Islet of Langerhans (tissue), 1 donor: ENCODE results near the gene ARHGAP22.

Source experiments
- FAIRE-seq: peaks from one replicate; lab custom pipeline; 2011; peaks lifted over from hg19 to GRCh38; lab: Jason Lieb, UNC

ARHGAP22 gene

DNA sequence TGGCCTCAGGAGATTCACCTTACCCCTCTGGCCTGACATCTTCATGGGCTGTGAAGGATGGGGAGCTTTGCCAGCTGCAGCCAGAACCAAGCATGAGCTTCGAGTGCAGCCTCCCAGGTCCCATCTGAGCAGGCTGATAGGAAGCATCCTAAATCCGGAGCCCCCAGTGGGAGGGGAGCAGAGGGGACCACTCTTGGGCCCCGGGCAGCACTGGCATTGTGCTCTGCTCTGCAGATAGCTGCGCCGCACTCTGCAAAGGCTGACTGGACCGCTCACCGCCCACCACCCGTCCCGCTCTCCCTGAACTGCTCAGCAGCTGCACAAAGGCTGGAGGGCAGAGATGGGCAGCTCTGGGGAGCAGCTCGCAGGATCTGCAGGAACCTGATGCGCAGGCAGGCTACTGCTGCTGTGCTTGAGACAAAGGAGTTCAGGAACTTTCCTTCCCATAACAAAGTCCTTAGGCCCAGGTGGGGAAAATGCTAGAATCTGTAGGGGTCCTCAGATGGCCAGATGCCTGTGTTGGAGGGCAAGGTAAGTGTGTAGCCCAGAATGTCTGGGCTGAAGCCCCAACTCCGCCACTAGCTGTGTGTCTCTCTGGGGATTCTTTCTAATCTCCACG is 51.8 kb downstream of the ARHGAP22 start:
- FAIRE-seq = no peak

DNA sequence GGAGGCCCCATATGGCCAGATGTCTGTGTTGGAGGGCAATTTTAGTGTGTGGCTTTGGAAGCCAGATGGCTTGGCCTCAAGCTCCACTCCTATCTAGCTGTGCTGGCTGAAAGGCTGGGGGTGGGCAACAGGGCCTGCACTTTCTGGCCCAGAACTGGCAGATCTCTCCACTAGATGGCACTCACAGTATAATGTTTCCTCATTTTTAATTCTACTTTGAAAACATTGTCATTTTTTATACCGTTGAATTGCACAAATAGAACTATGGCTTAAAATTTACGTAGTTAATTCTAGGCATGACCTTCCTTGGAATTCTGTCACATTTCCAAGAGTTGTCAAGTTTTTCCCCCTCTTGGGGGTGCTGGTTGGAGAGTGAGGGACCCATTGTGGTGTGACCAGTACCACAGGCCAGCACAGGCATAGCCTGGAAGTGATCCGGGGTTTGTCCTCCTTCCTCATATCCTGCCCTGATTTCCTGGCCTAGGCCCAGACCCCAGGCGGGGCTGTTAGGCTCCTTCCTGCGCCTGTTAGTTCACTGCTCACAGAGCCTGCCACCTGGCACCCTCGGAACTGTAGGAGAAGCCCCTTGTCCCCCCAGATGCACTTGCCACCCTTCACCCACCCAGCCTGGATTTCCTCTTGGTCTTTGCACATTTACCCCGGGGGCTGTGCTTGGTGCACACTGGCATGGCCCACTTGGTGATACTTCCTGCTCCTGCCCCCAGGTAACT is 52.8 kb downstream of the ARHGAP22 start:
- peak; percentile 38 for FAIRE-seq

DNA sequence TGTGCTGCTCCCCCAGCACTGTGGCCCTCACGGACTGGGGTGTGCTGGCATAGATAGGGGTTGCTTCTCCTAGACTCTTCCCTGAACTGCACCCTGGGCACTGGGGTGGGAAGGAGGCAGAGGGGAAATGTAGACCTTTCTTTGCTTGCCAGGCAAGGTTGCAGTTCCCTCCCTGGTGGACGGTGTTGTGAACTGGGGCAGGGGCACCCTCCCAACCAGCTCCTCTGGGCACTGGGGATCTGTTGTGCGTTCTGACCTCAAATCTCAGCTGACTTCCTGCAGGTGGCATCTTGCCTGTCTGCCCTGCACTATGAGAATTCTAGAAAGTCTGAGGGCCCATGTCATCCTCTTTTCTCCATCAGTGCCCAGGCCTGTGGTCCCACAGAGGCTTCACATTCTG is 53.9 kb downstream of the ARHGAP22 start:
- no peak for FAIRE-seq

DNA sequence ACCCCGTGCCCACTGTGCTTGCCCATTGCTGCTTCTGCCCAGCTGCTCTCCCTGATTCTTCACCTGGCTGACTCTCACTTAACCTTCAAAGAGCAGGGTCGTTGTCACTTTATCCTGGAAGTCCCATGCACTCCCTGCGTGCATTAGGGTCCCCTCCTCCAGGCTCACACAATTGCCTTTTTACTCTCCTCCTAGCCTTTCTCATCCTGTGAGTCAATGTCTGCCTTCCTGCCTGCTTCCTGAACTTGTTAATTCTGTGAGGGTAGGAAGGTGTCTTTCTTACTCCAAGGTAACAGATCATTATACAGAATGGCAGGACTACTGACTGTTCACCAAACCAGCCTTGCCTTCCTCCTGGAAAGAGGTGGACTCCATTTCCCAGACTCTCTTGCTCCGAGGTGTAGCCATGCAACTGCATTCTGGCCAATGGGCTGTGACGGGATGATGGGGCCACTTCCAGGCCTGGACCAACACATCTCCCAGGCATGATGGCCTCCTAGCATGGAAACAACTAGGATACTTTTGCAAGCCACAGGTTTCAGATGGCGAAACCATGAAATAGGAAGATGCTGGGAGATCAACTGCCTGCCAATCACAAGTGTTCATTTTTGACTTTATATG is 54.7 kb downstream of the ARHGAP22 start:
- FAIRE-seq = no peak

DNA sequence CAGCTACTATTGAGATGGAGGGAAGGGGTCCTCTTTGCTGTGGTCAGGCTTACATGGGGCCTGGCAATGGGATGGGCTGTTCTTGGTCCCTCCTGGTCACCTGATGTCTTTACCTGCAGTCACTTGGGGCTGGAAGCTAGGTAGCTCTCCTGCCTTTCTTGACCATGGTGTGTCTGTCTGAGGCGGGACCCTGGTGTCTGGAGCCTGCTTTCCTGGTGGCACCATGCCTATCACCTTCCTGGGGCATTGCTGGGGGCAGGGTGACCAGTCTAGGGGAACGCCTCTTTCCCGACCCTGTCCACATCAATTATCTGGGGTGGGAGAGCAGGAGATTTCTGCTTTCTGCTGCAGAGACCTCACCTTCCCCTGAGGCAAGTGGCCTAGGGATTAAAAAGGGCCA is 55.6 kb downstream of the ARHGAP22 start:
- no peak for FAIRE-seq

DNA sequence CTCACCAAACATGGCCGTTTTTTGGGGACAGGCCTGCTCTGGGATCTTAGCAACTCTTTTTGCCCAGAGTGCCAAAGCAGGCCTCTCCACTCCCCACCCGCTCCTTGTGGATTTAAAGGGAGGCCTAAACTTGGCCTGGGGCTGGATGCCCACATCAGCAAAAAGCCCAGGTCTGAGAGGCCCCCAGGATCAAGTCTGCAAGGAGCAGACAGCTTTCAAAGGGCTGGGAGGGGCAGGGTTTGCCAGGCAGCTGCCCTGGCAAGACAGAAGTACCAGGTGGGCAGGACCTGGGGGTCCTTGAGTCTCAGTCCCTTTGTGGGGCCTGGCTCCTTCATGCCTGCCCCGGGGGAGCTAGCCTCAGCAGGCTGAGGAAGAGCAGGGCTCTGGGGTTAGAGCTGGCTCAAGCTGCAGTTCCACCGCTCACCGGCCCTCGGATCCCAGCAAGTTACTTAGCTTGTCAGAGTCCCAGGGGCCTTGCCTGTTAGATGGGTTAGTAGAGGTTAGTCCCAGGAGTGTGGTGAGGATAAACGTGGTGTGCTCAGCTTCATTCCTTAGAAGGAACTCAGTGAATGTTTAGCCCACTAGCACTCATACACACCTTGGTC is 56.2 kb downstream of the ARHGAP22 start:
- FAIRE-seq = no peak

DNA sequence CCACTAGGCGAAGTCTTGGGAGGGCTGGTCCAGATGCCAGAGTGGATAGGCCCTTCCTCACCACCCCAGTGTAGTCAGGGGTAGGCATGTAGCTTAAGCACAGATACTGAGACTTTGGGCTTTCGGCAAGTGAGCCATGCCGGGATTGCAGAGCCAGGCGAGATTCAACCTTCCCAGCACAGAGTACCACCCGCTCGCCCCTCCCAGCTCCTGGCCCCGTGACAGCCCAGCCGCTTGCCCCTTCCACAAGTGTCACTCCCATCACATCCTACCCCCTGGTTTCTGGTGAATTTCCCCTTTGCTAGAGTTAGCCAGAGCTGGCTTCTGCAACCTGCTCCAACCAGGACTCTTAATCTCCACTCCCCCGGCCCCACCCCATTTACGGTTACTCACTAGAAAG is 56.9 kb downstream of the ARHGAP22 start:
- FAIRE-seq = no peak

DNA sequence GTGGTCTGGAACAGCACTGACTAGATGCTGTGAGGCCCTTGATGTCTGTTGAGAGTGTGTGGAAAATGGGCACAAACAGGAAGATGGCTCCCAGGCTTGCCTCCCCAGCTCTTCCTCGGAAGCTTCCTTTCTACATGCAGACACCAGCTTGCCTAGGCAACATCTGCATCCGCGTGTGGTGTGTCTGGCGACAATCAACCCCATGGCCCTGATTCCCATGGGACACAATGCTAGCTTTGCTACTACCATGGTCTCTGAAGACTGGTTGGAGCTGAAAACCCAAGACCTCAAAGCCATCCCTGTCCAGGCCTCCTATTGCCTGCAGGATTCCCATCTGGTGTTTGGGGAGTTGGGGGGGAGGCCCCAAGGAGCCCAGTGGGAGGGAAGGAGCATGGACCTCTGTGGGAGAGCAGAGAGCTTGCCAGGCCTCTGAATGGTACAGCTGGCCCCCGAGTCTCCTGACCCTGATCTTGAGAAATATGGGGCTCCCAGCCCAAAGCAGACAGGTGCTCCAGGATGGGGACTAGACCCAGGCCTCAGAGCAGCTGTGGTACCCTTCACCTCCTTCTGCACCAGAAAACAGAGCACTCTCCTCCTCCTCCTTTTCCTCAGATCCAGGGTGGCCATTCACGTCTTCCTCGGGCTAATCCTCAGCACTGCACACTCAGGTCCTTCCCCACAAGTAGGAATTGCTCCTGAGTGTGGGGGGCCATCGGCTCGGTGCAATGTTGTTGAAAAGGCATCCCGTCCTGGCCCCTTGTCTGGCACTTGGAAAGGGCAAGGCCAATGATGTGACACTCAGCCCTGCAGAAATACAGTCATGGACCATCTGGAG is 57.6 kb downstream of the ARHGAP22 start:
- no peak for FAIRE-seq

DNA sequence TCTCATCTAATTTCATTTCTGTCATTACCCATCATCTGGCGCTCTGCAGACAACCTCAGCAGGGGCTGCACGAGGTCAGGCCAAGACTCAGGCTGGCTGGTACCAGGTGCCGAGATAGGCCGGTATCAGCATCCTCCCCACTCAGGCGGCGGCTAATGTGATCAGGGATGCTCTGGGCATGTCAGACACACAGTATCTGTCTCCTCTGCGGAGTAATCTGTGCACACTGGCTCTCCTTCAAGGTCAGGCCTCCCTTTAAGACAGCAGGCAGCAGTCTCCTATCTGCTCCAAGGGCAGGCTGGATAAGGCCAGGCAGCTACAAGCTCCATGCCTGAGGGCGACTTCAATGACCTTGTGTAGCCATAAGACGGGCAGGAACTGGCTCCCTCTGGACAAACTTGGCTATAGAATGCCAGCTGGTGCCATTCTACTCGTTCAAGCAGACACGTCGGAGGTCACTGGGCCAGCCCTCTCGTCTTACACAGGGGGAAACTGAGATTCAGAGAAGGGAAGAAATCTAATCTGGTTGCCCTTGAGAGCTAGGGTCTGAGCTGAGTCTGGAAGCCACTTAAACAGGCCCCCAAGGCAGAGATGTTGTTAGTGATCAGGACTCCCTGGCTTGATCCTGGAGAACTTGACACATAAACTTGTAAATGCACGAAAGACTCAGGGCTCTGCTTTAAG is 59.3 kb downstream of the ARHGAP22 start:
- no peak for FAIRE-seq

DNA sequence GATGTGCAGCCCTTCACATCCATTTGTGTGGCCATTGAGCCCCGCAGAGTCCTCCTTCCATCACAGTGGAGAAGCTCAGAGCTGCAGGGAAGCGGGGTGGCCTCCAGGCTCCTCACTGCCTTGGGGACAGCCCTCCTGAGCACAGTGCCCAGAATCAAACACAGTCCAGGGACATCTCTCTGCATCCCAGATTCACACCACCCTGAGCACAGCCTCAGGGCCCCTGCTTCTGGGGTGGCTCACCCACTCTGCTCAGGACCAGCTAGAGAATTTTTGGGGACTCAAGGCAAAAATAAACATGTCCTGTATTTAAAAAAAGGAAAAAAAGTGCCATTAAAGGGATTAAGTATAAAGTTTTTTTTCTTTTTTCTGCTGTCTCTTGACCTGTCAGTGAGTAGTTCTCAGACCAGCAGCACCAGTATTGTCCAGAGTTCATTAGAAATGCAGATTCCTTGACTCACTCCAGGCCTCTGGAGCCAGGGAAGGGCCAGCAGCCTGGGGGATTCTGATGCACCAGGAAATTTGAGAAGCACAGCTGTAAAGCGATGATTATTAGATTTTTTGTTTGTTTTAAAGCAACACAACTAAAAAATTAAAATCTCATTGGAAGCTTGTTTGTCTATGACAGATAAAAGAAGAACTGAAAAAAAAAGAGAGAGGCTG is 61.6 kb downstream of the ARHGAP22 start:
- FAIRE-seq = no peak

DNA sequence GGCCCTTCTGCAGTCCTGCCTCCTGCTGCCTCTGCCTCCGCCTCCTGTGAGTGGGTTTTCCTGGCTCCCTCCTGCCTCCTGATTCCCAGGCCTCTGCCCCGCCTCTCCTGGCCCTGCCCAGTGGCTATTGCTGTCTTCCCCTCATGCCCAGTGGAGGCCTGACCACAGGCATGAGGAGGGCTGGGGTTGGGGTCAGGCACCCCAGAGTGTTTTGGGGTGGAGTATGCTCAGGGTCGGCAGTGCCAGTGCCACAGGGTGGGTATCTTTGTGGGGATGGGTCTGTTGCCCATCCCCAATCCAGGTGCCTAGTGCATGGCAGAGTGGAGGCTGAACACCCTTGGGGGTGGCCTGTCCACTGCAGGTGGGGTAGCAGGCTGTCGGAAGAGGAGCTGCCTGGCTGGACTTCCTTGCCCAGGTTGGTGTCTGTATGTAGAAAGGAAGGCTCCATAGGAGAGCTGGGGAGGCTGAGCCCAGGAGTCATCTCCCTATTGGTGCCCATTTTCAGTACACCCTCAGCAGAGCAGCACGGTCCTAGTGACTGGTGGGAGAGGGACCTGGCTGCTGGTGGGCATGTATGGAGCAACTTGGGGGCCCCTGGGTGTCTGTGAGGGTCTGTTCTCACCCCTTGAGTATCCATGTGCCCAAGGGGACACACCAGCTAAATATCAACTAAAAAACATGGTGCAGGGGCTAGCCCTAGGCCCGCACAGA is 62.2 kb downstream of the ARHGAP22 start:
- FAIRE-seq = no peak

DNA sequence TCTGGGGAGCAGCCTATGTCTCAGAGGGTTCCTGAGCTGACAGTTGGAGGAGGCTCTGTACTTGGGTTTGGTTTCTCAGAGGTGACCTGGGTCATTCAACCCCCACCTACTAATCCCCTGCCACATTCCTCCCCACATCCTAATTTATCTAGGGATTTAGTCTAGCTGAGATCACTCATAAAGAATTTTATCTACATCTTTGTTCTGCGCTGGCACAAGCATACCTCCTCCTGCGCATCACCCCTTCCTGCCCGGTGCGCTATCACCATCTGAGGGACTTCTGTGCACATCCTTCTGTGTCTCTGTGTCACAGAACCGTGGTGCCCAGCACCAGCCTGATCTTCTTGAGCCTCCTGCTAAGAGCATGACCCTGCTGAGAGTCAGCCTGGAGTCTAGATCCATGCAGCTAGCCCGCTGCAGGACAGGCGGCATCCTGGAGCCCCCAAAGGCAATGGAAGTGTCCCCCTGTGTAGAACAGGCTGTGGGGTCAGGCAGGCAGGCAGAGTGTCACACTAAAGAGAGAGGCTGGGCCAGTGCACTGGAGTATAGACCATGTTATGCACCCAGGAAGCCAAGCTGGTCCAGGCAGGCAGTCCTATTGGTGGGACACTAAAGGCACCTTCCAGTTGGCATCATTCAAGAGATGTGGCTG is 63.6 kb downstream of the ARHGAP22 start:
- FAIRE-seq = no peak

DNA sequence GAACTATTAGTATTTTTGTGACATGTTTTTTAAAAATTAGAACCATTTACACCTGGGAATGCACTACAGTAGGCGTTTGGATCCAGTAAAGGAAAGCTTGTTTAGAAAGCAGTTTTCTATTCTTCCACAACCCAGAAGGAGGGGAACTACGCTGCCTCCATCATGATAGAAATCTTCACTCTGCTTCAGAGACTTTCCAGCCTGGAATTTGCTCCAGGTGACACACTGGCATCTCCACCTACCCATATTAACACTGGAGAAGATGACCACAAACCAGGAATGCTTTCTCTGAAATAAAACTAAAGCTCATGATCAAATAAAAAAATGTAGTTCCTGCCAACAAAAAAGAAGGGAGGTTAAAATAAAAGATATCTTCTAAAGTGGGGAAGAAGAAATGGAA is 66.3 kb downstream of the ARHGAP22 start:
- no peak for FAIRE-seq

DNA sequence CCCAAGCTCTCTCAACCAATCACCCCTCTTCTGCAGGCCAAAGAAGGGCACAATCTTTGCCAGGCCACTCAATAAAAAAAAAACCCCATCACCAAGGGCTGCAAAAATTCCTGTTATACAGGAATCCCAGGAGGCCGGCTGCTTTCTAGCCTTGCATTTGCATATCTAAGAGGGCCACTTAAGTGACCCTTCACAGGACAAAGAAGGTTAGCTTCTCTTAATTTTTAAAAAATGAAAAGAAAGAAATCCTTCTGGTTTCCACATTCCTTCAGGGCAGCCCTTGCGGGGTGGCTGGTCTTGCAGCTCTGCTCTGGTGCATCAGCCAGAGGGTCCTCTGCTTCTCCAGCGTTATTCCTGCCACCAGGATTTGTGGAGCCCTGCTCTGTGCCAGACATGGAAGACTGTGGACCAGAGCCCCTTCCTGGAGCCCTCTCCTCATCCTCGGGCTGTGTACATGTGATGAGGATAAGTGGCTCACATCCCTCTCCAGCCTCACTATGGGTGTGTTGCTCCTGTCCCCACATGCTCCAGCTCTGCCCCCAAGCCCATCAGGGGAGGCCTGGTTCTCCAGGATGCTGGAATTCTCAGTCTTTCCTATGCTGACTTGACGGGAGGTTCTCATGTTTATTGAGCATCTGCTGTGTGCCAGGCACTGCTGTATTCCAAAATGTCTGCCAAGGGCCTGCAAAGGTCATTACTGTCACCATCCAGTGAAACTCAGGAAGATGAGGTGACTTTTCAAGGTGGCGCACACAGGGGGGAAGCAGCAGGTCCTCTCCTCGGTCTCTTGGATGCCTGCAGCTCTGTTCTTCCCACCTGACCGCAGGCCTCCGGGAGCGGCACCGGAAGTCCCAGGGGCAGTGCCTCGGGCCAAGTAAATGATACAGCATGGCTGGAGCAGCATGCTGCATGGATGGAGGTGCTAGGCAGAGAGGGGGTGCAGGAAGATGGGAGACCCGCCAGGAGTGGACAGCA is 67.7 kb downstream of the ARHGAP22 start:
- no peak for FAIRE-seq

DNA sequence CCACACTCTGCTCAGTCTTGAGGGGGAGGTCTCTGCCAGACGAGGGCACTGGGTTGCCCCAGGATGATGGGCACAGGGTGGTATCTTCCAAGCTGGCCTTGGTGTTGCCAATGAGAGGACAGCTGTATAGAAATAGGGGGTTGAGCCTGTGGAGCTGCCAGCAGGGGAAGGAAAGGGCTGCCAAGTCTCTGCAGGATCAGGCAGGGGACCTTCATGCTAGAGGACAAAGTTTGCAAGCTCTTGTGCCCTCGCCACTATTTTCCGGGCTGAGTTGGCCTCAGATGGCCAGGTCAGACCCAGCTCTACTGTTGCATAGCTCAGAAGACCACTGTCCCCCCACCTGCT is 68.7 kb downstream of the ARHGAP22 start:
- no peak for FAIRE-seq

DNA sequence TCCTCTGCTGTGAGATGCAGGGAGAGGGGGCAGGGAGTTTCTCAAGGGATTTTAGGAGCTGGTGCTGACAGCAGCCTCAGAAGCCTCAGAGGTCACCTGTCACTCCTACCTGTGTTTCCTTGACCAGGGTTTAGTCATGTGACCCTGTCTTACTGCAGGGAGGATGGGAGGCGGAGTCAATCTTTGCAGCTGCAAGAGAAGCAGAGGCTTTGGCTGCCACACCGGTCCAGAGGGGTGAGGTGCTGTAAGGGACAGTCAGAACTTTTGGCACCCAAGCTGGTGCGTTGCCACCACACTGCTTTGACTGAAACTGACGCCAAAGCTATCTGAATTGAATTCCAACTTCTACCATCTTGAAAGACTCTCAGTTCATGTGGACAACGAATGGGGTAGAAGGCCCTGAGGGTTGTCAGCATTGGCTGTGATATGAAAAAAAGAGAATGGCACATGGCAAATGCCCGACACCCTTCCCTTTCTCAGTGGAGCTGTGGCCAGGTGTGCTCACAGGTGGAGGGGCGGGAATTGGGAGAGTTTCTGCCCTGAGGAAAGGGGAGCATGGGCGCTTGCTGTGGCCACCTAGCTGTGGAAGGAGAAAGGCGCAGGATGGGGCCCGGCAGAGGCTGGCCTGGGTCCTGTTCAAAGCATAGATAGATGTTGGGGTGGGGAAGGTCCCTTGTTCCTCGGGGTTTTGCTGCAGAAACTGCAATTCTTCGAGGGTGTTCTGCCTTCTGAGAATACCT is 69.3 kb downstream of the ARHGAP22 start:
- FAIRE-seq = no peak

DNA sequence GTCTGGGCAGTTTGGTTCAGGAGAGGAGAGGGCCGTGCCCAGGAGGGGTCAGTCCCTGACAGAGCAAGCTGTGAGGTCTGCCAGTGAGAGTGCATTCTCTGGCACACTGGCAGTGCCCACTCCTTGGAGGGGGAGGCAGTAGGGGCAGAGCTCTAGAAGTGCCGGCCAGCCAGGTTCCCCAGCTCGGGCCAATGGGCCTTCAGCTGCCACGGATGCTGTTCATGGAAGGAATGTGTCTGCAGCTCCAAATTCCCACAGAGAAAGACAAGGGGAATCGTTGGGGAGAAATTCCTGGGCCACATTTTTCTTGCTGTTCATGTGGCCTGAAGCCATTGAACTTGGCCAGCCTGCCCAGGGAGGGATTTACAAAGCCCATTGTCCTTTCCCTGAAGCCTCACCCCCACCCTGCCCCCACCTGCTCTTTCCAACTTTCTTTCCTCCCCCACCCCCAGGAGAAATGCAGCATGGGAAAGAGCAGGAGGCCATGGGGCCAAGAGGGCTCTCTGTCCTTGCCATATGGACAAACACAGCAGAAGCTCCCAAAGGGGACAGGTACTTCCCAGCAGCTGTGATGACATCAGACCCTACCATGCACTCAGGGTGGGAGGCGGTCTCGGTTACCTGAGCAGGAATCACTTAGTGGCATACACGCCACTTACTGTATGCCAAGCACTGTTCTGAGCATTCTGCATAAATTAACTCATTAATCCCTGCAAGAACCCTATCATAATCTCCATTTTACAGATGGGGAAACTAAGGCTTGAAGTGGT is 70.7 kb downstream of the ARHGAP22 start:
- no peak for FAIRE-seq
